Mucosa of descending colon (tissue), 3 donors: ENCODE results near the gene TSR2. TPM values are rescaled to one million over a fixed set of nuclear protein-coding genes. Genes with fewer than 3 reads are reported as not detected.

Source experiments
- ATAC-seq: fragments of 200-7000 bp; cut with Tn5 transposase; one replicate; pipeline ENCODE4 v1.9.1; 2020; ENCODE audit warnings: mild to moderate bottlenecking, moderate library complexity
- DNase-seq, 3 donors: peaks; one replicate each; pipeline ENCODE4 v3.0.0-alpha.2; 2020
- H3K36me3 ChIP-seq: fragments of 200-600 bp; one replicate; pipeline ENCODE4 v1.8.0; 2021; ENCODE audit warnings: low read depth, mild to moderate bottlenecking
- H3K4me1 ChIP-seq: fragments of 200-600 bp; one replicate; pipeline ENCODE4 v1.8.0; 2021; ENCODE audit warnings: low read depth, mild to moderate bottlenecking
- H3K4me3 ChIP-seq: fragments of 200-600 bp; one replicate; pipeline ENCODE4 v1.8.0; 2021; ENCODE audit warnings: mild to moderate bottlenecking
- H3K9me3 ChIP-seq: fragments of 200-600 bp; one replicate; pipeline ENCODE4 v1.8.0; 2021; ENCODE audit warnings: mild to moderate bottlenecking
- CTCF ChIP-seq: fragments of 200-600 bp; IDR thresholded peaks from one replicate; pipeline ENCODE4 v1.8.0; 2022; ENCODE audit warnings: antibody characterized with exemption, mild to moderate bottlenecking
- intact Hi-C, 2 donors: fragments of 100-400 bp; cut with DNase I in 1 of 2; cut with micrococcal nuclease in 1 of 2; formaldehyde crosslinking; loops; one replicate each; pipeline versions ENCODE4 v1.11.0 to v1.11.1; 2022; cut with DNase I, micrococcal nuclease
- total RNA-seq, 3 donors: library from RNA; stranded (reverse); fragmentation: NEBNext Ultra II Directional in 2 of 3; extraction: Animal tissue kit (Norgen Biotek cat#: 25700) in 2 of 3; gene quantifications; one replicate each; pipeline versions ENCODE4 v1.2.1 to v1.2.4, GENCODE V29; 2021 to 2023
- donor health status: DM: no; HTN: no; CAD: no; lungs with moderate emphysema.
- donor health status: DM: no; HTN: no; CAD: no.
- donor health status: DM: no; HTN: yes; CAD: no.

Gene TSR2
- total RNA-seq, 3 donors from 2014 or later: 36.4 to 49.0 (median 36.7) TPM

GRCh38 chrX:54427837-54428424, 12.3 kb upstream of the TSR2 start:
- Histone ChIP-seq H3K9me3 (no peaks in the 10 kb centered on the region), H3K36me3 (no peaks in the 10 kb centered on the region), H3K4me3 (no peak overlapping the region), H3K4me1 (no peaks in the 10 kb centered on the region)
- no peak for ATAC-seq
- DNase-seq: no peak
- intact Hi-C loops: no loop called here
- TF ChIP-seq CTCF: no peak

GRCh38 chrX:54430519-54430918, 9.7 kb upstream of the TSR2 start:
- Histone ChIP-seq H3K4me1 (no peaks in the 10 kb centered on the region), H3K4me3 (no peak overlapping the region), H3K36me3 (no peaks in the 10 kb centered on the region), H3K9me3 (no peaks in the 10 kb centered on the region)
- TF ChIP-seq CTCF: no peak
- ATAC-seq (no peak), DNase-seq (no peak)
- intact Hi-C loops: no loop called here

- ATAC-seq (no peak), DNase-seq (no peak)
- Histone ChIP-seq H3K4me3 (no peak overlapping the region), H3K9me3 (no peaks in the 10 kb centered on the region), H3K4me1 (no peaks in the 10 kb centered on the region), H3K36me3 (no peaks in the 10 kb centered on the region)
- intact Hi-C loops: no loop called here
- TF ChIP-seq CTCF: no peak
These were observed 5.1 kb upstream of the TSR2 start for GRCh38 chrX:54435121-54435520.

GRCh38 chrX:54442790-54443189, 2.6 kb downstream of the TSR2 start:
- Histone ChIP-seq H3K4me3 (no peak overlapping the region), H3K36me3 (no peaks in the 10 kb centered on the region), H3K9me3 (no peaks in the 10 kb centered on the region), H3K4me1 (peaks cover 4% of the 10 kb centered on the region)
- intact Hi-C loops: no loop called here
- no peak for TF ChIP-seq CTCF
- no peak for DNase-seq
- ATAC-seq: no peak

GRCh38 chrX:54444752-54445151, 4.5 kb downstream of the TSR2 start:
- no peak for TF ChIP-seq CTCF
- intact Hi-C loops: no loop called here
- no peaks in the 10 kb centered on the region for H3K9me3 ChIP-seq
- H3K36me3 ChIP-seq: no peaks in the 10 kb centered on the region
- DNase-seq (no peak), ATAC-seq (no peak)
- peaks cover 4% of the 10 kb centered on the region for H3K4me1 ChIP-seq
- H3K4me3 ChIP-seq: no peak overlapping the region

GRCh38 chrX:54446084-54446483, 5.9 kb downstream of the TSR2 start:
- TF ChIP-seq CTCF: no peak
- H3K36me3 ChIP-seq: no peaks in the 10 kb centered on the region
- no peak overlapping the region for H3K4me3 ChIP-seq
- no peaks in the 10 kb centered on the region for H3K9me3 ChIP-seq
- peaks cover 4% of the 10 kb centered on the region for H3K4me1 ChIP-seq
- intact Hi-C loops: no loop called here
- DNase-seq (no peak), ATAC-seq (no peak)
